GM04503 (cell line): ENCODE measurements around the gene ITGAE.
"Not testable (repeated sequence)": the region's sequence is repeated elsewhere in the genome, so short reads cannot be mapped to it uniquely, and the experiment has no call there.

Experiments used
- DNase-seq: peaks from one replicate; pipeline ENCODE4 v3.0.0-alpha.2; 2012; ENCODE audit warnings: low read depth

The ITGAE gene

DNA sequence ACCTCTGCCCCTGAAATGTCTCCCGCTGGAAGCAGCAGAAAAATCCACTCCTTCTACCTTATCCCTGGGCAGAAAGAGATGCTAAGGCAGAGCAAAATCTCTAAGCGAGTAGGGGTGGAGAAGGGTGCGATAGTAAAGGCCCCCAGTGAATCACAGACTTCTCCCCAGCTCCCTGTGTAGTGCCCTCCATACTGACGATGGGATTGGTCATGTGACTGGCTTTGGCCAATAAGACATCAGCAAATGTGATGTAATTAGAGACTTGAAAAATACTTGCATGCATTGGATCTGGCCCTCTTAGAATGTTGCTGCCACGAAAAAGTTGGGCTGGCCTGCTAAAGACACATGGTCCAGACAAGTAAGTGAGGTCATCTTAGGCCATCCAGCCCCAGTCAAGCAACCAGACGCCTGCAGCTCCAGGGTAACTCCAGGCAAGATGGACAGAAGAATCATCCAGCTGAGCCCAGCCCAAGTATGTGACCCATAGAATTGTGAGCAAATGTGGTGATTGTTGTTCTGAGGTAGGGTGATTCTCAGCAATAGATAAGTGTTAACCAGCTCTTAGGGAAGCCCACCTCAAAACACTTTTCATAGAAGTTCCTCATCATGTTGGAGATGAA is 41.3 kb downstream of the ITGAE start:
- no peak for DNase-seq

DNA sequence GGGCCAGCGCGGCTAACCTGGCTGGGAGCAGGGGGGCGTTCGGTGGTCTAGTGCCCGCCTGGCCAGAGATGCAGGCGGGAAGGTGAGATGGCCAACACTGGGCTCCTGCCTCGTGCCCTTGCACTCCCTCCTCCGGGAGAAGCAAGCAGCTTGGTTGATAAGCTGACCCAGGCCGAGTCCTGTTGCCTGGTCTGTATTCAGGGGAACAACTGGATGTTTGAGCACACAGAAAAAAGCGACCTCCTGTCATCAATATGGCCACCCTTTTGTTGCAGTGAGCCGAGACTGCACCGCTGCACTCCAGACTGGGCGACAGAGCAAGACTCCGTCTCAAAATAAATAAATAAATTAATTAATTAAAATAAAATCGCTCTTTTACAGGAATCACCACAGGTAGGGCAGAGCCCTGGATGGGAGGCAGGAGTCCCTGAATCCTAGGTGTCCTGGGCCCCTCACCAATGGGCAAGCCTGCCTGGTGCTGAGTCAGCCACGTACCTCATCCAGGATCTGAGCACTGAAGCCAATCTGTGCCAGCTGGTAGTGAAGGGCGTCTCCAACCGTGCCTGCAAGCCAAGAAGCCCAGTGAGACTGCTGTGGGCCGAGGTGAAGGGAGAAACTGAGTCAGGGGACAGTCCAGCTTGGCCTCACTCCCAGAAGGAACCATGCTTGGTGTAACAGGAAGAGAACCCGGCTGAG is 45.5 kb downstream of the ITGAE start:
- no peak for DNase-seq

- no peak for DNase-seq
Observed at GRCh38 chr17:3754458-3755334, 46.3 kb downstream of the ITGAE start.

GRCh38 chr17:3754066-3754457 is 46.9 kb downstream of the ITGAE start:
- no peak for DNase-seq

DNA sequence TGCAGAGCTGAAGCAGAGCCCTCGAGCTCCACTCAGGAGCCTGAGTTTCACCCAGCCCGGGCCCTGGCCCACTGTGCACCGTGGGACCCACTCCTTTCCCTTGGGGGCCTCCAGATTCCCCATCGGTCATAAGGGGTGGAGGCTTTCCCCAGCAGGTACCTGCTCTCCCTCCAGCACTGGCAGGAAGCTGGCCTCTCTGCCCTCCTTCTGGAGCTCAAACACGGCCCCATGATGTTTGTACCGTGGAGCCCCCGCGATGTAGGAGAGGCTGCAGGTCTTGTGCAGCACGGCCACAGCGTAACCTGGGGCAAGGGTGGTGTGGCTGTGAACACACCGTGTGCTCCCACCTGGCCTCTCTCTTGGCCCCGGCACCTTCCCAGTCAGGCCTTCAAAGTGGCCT is 47.4 kb downstream of the ITGAE start:
- DNase-seq, result no peak

GRCh38 chr17:3751836-3752235 is 49.2 kb downstream of the ITGAE start:
- no peak for DNase-seq

- DNase-seq, result no peak
Observed at GRCh38 chr17:3750926-3751325, 50.1 kb downstream of the ITGAE start.

GRCh38 chr17:3750296-3750695 is 50.7 kb downstream of the ITGAE start:
- DNase-seq, result no peak

DNA sequence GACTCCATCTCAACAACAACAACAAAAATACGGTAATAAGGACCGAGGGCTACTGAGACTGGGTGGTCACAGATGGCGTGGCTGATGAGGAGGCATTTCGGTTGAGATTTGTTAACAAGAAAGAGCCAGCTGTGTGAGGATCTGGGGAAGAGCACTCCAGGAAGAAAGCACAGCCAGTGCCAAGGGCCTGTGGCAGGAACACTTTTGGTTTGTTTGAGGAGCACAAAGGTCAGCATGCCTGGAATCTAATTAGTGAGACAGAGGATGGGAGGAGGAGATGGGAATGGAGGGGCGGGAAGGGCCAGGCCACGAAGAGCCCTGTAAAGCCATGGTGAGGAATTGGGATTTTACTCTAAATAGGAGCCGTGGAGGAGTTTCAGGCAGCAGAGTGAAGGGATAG is 52.4 kb downstream of the ITGAE start:
- no peak for DNase-seq

GRCh38 chr17:3747805-3748204 is 53.2 kb downstream of the ITGAE start:
- DNase-seq, result no peak

DNA sequence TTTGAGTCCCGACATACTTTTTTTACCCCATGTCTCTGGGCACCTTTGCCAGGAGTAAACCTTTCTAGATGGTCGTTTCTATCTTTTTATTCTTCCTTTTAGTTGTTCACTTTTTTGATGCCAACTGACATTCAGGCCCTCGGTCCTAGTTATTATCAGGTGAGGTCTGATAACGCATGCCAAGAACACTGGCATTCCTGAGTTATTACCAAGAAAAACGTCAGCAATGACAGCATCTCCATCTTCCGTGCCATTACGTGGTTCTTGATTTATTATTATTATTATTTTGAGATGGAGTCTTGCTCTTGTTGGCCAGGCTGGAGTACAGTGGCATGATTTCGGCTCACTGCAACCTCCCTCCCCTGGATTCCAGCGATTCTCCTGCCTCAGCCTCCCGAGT is 55.9 kb downstream of the ITGAE start:
- no peak for DNase-seq

DNA sequence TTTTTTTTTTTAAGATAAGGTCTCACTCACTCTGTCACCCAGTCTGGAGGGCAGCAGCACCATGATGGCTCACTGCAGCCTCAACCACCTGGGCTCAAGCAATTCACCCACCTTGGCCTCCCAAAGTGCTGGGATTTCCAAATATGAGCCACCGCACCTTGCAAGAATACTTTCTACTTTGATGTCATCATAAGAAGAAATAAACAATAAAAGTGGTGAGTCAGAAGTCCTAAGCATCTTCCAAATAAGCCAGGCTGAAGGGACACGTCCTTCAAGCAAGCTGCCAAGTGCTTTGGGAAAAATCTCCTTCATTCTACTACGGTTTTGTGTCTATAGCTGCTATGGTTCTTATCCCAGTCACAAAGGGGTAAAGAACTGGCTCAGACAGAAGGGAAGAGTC is 57.0 kb downstream of the ITGAE start:
- no peak for DNase-seq

GRCh38 chr17:3740611-3741073 is 60.3 kb downstream of the ITGAE start:
- no peak for DNase-seq

GRCh38 chr17:3739422-3740124 is 61.4 kb downstream of the ITGAE start:
- no peak for DNase-seq

DNA sequence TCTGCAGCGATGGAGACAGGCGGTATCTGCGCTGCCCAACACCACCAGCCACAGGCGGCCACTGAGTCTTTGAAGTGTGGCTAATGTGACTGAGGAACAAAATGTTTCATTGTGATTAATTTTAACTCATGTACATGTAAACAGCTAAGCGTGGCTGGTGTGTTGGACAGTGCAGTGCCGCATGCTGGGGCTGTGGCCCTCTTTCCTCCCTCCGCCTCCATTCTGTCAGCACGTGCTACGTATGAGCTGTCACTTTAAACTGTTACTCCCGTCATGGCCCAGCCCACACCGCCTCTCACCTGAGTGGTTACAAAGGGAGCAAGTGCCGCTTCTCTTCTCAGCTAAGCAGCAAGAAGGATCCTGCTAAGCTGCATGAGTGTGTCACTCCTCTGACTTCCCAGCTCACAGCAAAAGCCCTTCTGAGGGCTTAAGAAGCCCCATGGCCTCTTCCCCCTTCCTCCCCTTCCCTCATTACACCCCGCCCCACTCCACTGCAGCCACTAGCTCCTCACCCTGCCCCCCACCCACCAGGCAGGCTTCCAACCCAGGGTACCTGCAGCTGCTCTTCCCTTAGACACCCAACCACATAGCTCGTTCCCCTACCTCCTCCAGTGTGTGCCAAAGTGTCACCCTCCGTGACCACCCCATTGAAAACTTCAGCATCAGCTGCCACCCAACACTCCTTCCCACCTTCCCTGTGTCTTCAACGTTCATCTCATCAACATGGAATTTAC is 62.3 kb downstream of the ITGAE start:
- no peak for DNase-seq

- no peak for DNase-seq
Observed at GRCh38 chr17:3735515-3735914, 65.5 kb downstream of the ITGAE start.

- not testable (repeated sequence) for DNase-seq
Observed at GRCh38 chr17:3734911-3735276, 66.1 kb downstream of the ITGAE start.

DNA sequence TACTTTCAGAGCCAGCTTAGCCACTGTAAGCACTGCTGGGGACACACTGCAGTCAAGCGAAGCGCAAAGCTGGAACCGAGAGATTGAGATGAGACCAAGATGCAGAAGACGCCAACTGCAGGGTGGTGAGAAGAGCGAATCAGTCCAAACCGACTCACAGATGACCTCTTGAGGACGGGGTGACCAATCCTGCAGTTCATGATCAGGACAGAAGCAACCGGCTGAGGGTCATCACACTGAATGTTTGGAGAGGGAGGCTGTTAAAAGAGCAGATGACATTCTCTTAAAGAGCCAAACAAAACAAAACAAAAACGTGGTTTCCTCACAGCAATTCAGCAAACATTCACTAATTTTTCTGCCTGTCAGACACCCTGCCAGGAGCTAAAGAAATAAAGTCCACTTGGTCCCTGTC is 68.8 kb downstream of the ITGAE start:
- no peak for DNase-seq

DNA sequence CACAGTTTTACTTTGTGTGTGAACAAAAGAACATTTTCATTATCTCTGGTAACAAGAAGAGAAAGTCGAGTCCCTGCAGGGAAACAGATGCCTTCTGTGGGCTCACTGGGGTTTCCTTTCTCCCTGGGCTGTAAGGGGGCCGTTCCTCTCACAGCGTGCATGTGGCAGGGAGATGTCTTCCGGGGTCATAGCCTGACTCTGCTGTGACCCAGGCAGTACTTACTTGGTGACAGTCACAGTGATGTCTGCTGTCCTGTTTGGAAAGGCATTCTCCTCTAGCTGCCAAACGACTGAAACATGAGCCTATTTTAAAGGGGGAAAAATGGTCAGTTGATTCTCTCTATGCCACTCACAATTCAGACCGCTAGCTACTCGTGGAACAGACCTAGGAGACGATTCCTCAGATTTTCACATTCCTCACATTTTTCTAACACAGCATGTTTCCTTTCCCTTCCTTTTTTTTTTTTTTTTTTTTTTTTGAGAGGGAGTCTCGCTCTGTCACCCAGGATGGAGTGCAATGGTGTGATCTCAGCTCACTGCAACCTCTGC is 70.0 kb downstream of the ITGAE start:
- DNase-seq, result no peak

DNA sequence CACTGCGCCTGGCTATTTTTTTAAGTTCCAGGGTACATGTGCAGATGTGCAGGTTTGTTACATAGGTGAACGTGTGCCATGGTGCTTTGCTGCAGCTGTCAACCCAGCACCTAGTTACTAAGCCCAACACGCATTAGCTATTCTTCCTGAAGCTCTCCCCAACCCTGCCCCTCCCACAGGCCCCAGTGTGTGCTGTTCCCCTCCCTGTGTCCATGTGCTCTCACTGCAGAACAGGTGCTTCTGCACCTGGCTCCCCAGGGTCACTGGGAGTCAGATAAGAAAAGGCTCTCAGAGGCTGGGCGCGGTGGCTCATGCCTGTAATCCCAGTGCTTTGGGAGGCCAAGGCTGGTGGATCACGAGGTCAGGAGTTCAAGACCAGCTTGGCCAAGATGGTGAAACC is 71.1 kb downstream of the ITGAE start:
- no peak for DNase-seq

DNA sequence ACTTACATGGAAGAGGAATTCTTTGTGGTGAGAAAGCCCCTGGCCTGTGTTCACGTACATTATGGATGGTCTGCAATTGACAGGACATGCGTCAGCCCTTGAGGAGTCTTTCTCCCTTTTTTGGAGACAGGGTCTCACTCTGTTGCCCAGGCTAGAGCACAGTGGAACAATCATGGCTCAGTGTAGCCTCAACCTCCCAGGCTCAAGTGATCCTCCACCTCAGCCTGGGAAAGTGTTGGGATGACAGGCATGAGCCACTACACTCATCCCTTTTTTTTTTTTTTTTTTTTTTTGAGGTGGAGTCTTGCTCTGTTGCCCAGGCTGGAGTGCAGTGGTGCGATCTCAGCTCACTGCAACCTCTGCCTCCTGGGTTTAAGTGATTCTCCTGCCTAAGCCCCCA is 72.9 kb downstream of the ITGAE start:
- not testable (repeated sequence) for DNase-seq
